Spleen (tissue), 7 donors: ENCODE data around the gene MBD3L5.

ENCODE experiments used
- CTCF ChIP-seq, 11 experiments: fragments of 200-600 bp in 7 of 11; fragments of 450-650 bp in 4 of 11; sonication (generic) in 4 of 11; IDR thresholded peaks in 8 of 11; conservative IDR thresholded peaks in 3 of 11; 1 replicate in 7 of 11; 2 replicates in 4 of 11; pipeline versions ENCODE4 v1.4.0 to v1.8.0; 2016 to 2021; ENCODE audit warnings: antibody characterized with exemption in 11 of 11, inconsistent platforms in 4 of 11, mild to moderate bottlenecking in 1 of 11
- POLR2A ChIP-seq, 3 donors: fragments of 450-650 bp; IDR thresholded peaks; one replicate each; pipeline ENCODE4 v1.5.1; 2017; ENCODE audit warnings: antibody characterized with exemption in 3 of 3, mild to moderate bottlenecking in 1 of 3
- donor health status: DM: no; HTN: no; CAD: no; lungs with moderate emphysema.
- donor health status: DM: no; HTN: no; CAD: no.
- donor health status: DM: no; HTN: no; CAD: no.

- TF ChIP-seq CTCF (IDR thresholded peaks at IDR 0.05 in 8 of 11, conservative IDR thresholded peaks at IDR 0.05 in 3 of 11) (no peak), POLR2A (IDR thresholded peaks at IDR 0.05) (no peak)
These were observed 33.5 kb downstream of the MBD3L5 start for GRCh38 chr19:7063764-7064418.
